WTC11 (cell line): ENCODE data around the gene CYP19A1. TPM values are rescaled to one million over a fixed set of nuclear protein-coding genes. Genes with fewer than 3 reads are reported as not detected.

ENCODE experiments used
- ATAC-seq: fragments of 200-7000 bp; cut with Tn5 transposase; 2 replicates; pipeline ENCODE4 v1.10.0; 2021; ENCODE audit warnings: mild to moderate bottlenecking, moderate library complexity
- CTCF ChIA-PET: fragments of 300-600 bp; sonication (Branson Sonifier 250); formaldehyde crosslinking; loops from one replicate; lab custom pipeline; 2021; ENCODE audit warnings: antibody characterized with exemption; lab: Charles Lee
- POLR2A ChIA-PET: fragments of 350-600 bp; sonication (Branson Sonifier 250); formaldehyde crosslinking; loops from one replicate; lab custom pipeline; 2021; ENCODE audit warnings: antibody characterized with exemption; lab: Charles Lee
- DNase-seq: peaks from one replicate; pipeline ENCODE4 v3.0.0; 2021; ENCODE audit warnings: low spot score
- H3K27ac Mint-ChIP-seq: 2 replicates; pipeline ENCODE4 v1.8.0; 2021; ENCODE audit warnings: mixed read lengths
- H3K27me3 Mint-ChIP-seq: 2 replicates; pipeline ENCODE4 v1.8.0; 2021; ENCODE audit warnings: low read depth, mild to moderate bottlenecking, moderate library complexity, mixed read lengths
- H3K36me3 Mint-ChIP-seq: 2 replicates; pipeline ENCODE4 v1.8.0; 2021; ENCODE audit warnings: mixed read lengths
- H3K4me1 Mint-ChIP-seq: 2 replicates; pipeline ENCODE4 v1.8.0; 2022; ENCODE audit warnings: mixed read lengths
- H3K4me3 Mint-ChIP-seq: 2 replicates; pipeline ENCODE4 v1.8.0; 2021; ENCODE audit warnings: mild to moderate bottlenecking, moderate library complexity, mixed read lengths
- H3K9me3 Mint-ChIP-seq: 2 replicates; pipeline ENCODE4 v1.8.0; 2021; ENCODE audit warnings: mixed read lengths
- ARID4B ChIP-seq: sonication (generic); formaldehyde crosslinking; IDR thresholded peaks from 2 replicates; pipeline ENCODE4 v1.8.0; 2023; ENCODE audit warnings: missing genetic modification reagents, mild to moderate bottlenecking, borderline replicate concordance
- ATF3 ChIP-seq: sonication (generic); formaldehyde crosslinking; conservative IDR thresholded peaks from 2 replicates; pipeline ENCODE4 v1.8.1; 2022; ENCODE audit warnings: mild to moderate bottlenecking, missing genetic modification reagents
- CDX4 ChIP-seq: fragments of 250-450 bp; sonication (Bioruptor Pico); IDR thresholded peaks from 2 replicates; pipeline ENCODE4 v1.9.0; 2021; ENCODE audit warnings: moderate library complexity, mild to moderate bottlenecking, inconsistent platforms, borderline replicate concordance
- E2F5 ChIP-seq: sonication (generic); formaldehyde crosslinking; IDR thresholded peaks from 2 replicates; pipeline ENCODE4 v1.8.1; 2022; ENCODE audit warnings: mild to moderate bottlenecking, moderate library complexity, missing genetic modification reagents
- ERG ChIP-seq: fragments of 250-450 bp; sonication (Bioruptor Pico); IDR thresholded peaks from 2 replicates; pipeline ENCODE4 v1.8.0; 2021; ENCODE audit warnings: mild to moderate bottlenecking
- ETV6 ChIP-seq: sonication (generic); formaldehyde crosslinking; IDR thresholded peaks from 2 replicates; pipeline ENCODE4 v1.8.1; 2022; ENCODE audit warnings: mild to moderate bottlenecking, missing genetic modification reagents
- FOXK1 ChIP-seq: sonication (generic); formaldehyde crosslinking; IDR thresholded peaks from 2 replicates; pipeline ENCODE4 v1.8.0; 2022; ENCODE audit warnings: mild to moderate bottlenecking, moderate library complexity, missing genetic modification reagents
- MLX ChIP-seq: sonication (generic); formaldehyde crosslinking; IDR thresholded peaks from 2 replicates; pipeline ENCODE4 v1.8.1; 2023; ENCODE audit warnings: mild to moderate bottlenecking, missing genetic modification reagents, moderate library complexity
- MXD4 ChIP-seq: fragments of 250-450 bp; sonication (Bioruptor Pico); IDR thresholded peaks from 2 replicates; pipeline ENCODE4 v1.8.0; 2021; ENCODE audit warnings: mild to moderate bottlenecking, moderate library complexity, borderline replicate concordance
- NFATC4 ChIP-seq: fragments of 250-450 bp; sonication (Bioruptor Pico); IDR thresholded peaks from 2 replicates; pipeline ENCODE4 v1.9.0; 2021; ENCODE audit warnings: mild to moderate bottlenecking
- NR1H2 ChIP-seq: sonication (generic); formaldehyde crosslinking; IDR thresholded peaks from 2 replicates; pipeline ENCODE4 v1.9.0; 2021; ENCODE audit warnings: mild to moderate bottlenecking, moderate library complexity, missing genetic modification reagents
- SOX15 ChIP-seq: fragments of 250-450 bp; sonication (Bioruptor Pico); IDR thresholded peaks from 2 replicates; pipeline ENCODE4 v1.9.0; 2021; ENCODE audit warnings: mild to moderate bottlenecking
- ZNF121 ChIP-seq: sonication (generic); formaldehyde crosslinking; IDR thresholded peaks from 2 replicates; pipeline ENCODE4 v1.8.0; 2023; ENCODE audit warnings: missing genetic modification reagents
- ZNF425 ChIP-seq: fragments of 250-450 bp; sonication (Bioruptor Pico); conservative IDR thresholded peaks from 2 replicates; pipeline ENCODE4 v1.9.0; 2021; ENCODE audit warnings: mild to moderate bottlenecking
- ZNF512 ChIP-seq: sonication (generic); formaldehyde crosslinking; IDR thresholded peaks from 2 replicates; pipeline ENCODE4 v1.8.1; 2022; ENCODE audit warnings: missing genetic modification reagents, borderline replicate concordance
- total RNA-seq: library from RNA; stranded (reverse); gene quantifications from 3 replicates; pipeline ENCODE4 v1.2.3, GENCODE V29; 2021

Gene CYP19A1
- total RNA-seq, 1 experiment from 2014 or later, result not detected

GRCh38 chr15:51377038-51377786 lies 38.8 kb upstream of the CYP19A1 start:
- Mint-ChIP-seq H3K36me3 (no peaks in the 10 kb centered on the region), H3K4me1 (no peaks in the 10 kb centered on the region), H3K27me3 (no peaks in the 10 kb centered on the region; the same call in 1 of the 2 replicates)
- CTCF ChIA-PET, result interaction anchor here (1.2 to 6.0 kb wide), 6 partner anchors 24 to 214 kb away, joined by 4 to 69 read pairs (median 6); no protein-coding TSS in a partner anchor
- ATAC-seq, result no peak
- TF ChIP-seq ARID4B (CRISPR knock-in tag) (no peak), SOX15 (CRISPR knock-in tag) (no peak), ZNF512 (no peak), ATF3 (CRISPR knock-in tag) (no peak), ZNF425 (CRISPR knock-in tag) (no peak), NR1H2 (CRISPR knock-in tag) (no peak), NFATC4 (CRISPR knock-in tag) (no peak), MXD4 (CRISPR knock-in tag) (no peak), FOXK1 (no peak), CDX4 (CRISPR knock-in tag) (no peak), E2F5 (no peak), ZNF121 (CRISPR knock-in tag) (no peak), ETV6 (CRISPR knock-in tag) (no peak), ERG (CRISPR knock-in tag) (no peak), MLX (no peak)
- TF ChIP-seq, all 79 proteins: peak for 0
- no peaks in the 10 kb centered on the region for H3K9me3 Mint-ChIP-seq
- DNase-seq, result no peak
- no peak overlapping the region for H3K4me3 Mint-ChIP-seq
- no peak overlapping the region for H3K27ac Mint-ChIP-seq
- POLR2A ChIA-PET, result no interaction called here
